NT2/D1 (cell line): ENCODE measurements around the gene DOCK9.

Experiments used
- SUZ12 ChIP-seq: IDR thresholded peaks from 2 replicates; pipeline ENCODE4 v1.6.1; 2011; ENCODE audit not compliant: insufficient read length, insufficient read depth; ENCODE audit errors: extremely low read depth
- YY1 ChIP-seq: IDR thresholded peaks from 2 replicates; pipeline ENCODE4 v1.6.1; 2011; ENCODE audit not compliant: insufficient read length, insufficient read depth
- ZNF274 ChIP-seq: IDR thresholded peaks from 2 replicates; pipeline ENCODE4 v1.6.1; 2011; ENCODE audit warnings: mild to moderate bottlenecking, low read depth, low read length

DNA sequence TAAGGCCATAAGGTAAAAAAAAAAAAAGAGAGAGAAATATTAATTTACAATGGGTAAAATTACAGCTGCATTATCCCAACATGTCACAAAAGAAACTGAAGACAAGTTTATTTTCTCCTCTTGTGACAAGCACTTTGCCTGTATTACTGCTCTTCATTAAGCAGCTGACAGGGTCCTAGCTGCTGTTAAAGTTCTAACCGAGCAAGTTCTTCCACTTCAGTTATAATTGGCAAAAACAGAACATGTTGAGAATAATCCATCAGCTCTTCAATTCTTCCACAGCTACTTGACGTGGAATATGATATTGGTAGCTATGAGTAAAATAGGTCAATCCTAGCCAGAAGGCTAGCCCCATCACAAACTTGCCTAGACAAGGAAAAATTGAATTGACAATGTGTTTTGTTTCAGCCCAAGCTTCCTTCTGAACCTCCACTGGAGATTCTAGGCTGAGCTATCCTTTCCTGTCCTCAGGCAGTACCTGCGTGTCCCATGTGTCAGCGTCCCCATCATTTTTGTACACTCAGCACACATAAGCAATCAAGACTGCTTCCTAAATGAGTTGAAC lies 32.2 kb upstream of the DOCK9 start:
- TF ChIP-seq YY1: no peak
- TF ChIP-seq SUZ12: no peak
- TF ChIP-seq ZNF274: no peak
